Type B pancreatic cell (in vitro differentiated cells): ENCODE data around the gene POLR2J. TPM values are rescaled to one million over a fixed set of nuclear protein-coding genes. Genes with fewer than 3 reads are reported as not detected.

Source experiments
- DNase-seq: peaks from one replicate; pipeline ENCODE4 v3.0.0; 2021; ENCODE audit warnings: mixed read lengths; ENCODE audit not compliant: unreplicated experiment; ENCODE audit errors: extremely low spot score
- H3K27ac Mint-ChIP-seq: 2 replicates; pipeline ENCODE4 v1.8.0; 2021; ENCODE audit warnings: mild to moderate bottlenecking, mixed read lengths
- H3K27me3 Mint-ChIP-seq: 2 replicates; pipeline ENCODE4 v1.8.0; 2021; ENCODE audit warnings: mixed read lengths
- H3K36me3 Mint-ChIP-seq: 2 replicates; pipeline ENCODE4 v1.8.0; 2021; ENCODE audit warnings: mixed read lengths
- H3K4me1 Mint-ChIP-seq: one replicate; pipeline ENCODE4 v1.8.0; 2021; ENCODE audit warnings: mixed read lengths; ENCODE audit not compliant: unreplicated experiment
- H3K4me3 Mint-ChIP-seq: 2 replicates; pipeline ENCODE4 v1.8.0; 2021; ENCODE audit warnings: mild to moderate bottlenecking, mixed read lengths
- H3K9me3 Mint-ChIP-seq: 2 replicates; pipeline ENCODE4 v1.8.0; 2021; ENCODE audit warnings: mixed read lengths
- total RNA-seq: library from RNA; stranded (reverse); gene quantifications from 2 replicates; pipeline ENCODE4 v1.2.1, GENCODE V29; 2021; ENCODE audit warnings: low replicate concordance
- TF ChIP-seq, protein P1 (sequence below): fragments of 200-600 bp; sonication (generic); conservative IDR thresholded peaks from 2 replicates; pipeline ENCODE4 v1.5.0; 2021; ENCODE audit warnings: antibody characterized with exemption, mild to moderate bottlenecking

Gene POLR2J
- total RNA-seq, 1 donor from 2014 or later: 48.1 TPM

GRCh38 chr7:102452451-102452850, 26.3 kb downstream of the POLR2J start:
- TF ChIP-seq, protein P1, sequence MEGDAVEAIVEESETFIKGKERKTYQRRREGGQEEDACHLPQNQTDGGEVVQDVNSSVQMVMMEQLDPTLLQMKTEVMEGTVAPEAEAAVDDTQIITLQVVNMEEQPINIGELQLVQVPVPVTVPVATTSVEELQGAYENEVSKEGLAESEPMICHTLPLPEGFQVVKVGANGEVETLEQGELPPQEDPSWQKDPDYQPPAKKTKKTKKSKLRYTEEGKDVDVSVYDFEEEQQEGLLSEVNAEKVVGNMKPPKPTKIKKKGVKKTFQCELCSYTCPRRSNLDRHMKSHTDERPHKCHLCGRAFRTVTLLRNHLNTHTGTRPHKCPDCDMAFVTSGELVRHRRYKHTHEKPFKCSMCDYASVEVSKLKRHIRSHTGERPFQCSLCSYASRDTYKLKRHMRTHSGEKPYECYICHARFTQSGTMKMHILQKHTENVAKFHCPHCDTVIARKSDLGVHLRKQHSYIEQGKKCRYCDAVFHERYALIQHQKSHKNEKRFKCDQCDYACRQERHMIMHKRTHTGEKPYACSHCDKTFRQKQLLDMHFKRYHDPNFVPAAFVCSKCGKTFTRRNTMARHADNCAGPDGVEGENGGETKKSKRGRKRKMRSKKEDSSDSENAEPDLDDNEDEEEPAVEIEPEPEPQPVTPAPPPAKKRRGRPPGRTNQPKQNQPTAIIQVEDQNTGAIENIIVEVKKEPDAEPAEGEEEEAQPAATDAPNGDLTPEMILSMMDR: no peak
- H3K27me3 Mint-ChIP-seq: no peaks in the 10 kb centered on the region
- no peaks in the 10 kb centered on the region for H3K4me1 Mint-ChIP-seq
- no peak overlapping the region for H3K4me3 Mint-ChIP-seq
- H3K9me3 Mint-ChIP-seq: no peaks in the 10 kb centered on the region
- H3K27ac Mint-ChIP-seq: no peak overlapping the region
- no peaks in the 10 kb centered on the region for H3K36me3 Mint-ChIP-seq
- no peak for DNase-seq

- Mint-ChIP-seq H3K27me3 (no peaks in the 10 kb centered on the region), H3K4me3 (no peak overlapping the region), H3K27ac (no peak overlapping the region), H3K4me1 (no peaks in the 10 kb centered on the region), H3K9me3 (no peaks in the 10 kb centered on the region), H3K36me3 (no peaks in the 10 kb centered on the region)
- no peak for DNase-seq
- TF ChIP-seq, protein P1: no peak
These were observed 27.2 kb downstream of the POLR2J start for GRCh38 chr7:102451371-102452054.

GRCh38 chr7:102450242-102450641, 28.5 kb downstream of the POLR2J start:
- TF ChIP-seq, protein P1: no peak
- Mint-ChIP-seq H3K27ac (no peak overlapping the region), H3K4me1 (no peaks in the 10 kb centered on the region), H3K27me3 (no peaks in the 10 kb centered on the region), H3K4me3 (no peak overlapping the region), H3K36me3 (no peaks in the 10 kb centered on the region), H3K9me3 (no peaks in the 10 kb centered on the region)
- no peak for DNase-seq

DNA sequence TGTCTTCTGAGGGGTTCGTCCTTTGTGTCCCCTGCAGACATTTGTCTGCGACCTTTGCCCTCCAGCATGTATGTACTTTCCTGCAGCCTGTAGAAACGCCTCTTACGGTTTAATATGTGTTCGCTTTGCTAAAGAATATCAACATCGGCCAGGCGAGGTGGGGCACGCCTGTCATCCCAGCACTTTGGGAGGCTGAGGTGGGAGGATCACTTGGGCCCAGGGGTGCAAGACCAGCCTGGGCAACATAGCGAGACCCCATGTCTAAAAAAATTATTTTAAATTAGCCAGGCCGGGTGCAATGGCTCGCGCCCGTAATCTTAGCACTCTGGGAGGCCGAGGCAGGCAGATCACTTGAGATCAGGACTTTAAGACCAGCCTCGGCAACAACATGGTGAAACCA, 29.6 kb downstream of the POLR2J start:
- no peaks in the 10 kb centered on the region for H3K27me3 Mint-ChIP-seq
- no peaks in the 10 kb centered on the region for H3K9me3 Mint-ChIP-seq
- H3K4me3 Mint-ChIP-seq: no peak overlapping the region
- TF ChIP-seq, protein P1: no peak
- DNase-seq: no peak
- no peaks in the 10 kb centered on the region for H3K4me1 Mint-ChIP-seq
- no peaks in the 10 kb centered on the region for H3K36me3 Mint-ChIP-seq
- no peak overlapping the region for H3K27ac Mint-ChIP-seq

DNA sequence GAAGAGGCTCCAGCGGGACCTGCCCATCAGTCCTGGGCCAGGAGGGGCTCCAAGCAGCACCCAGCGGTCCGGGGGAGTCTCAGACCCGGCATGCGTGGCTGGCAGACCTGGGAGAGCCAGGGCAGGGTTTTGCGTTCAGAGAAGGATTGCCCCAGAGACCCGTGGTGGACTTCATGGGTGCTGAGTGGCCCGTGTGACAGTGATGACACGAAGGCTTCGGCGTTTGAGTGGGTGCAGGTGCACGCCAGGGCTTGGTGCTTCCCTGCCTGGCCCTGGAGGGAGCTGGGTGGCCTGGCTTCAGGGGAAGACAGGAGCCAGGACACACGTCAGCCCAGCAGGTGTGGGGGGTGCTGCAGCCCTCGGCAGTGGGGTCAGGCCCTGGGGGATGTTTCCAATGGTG, 31.4 kb downstream of the POLR2J start:
- Mint-ChIP-seq H3K4me3 (no peak overlapping the region), H3K4me1 (no peaks in the 10 kb centered on the region)

More for the DNA sequence above, 31.4 kb downstream of the POLR2J start:
- no peaks in the 10 kb centered on the region for H3K9me3 Mint-ChIP-seq
- no peaks in the 10 kb centered on the region for H3K27me3 Mint-ChIP-seq
- TF ChIP-seq, protein P1: no peak
- no peak overlapping the region for H3K27ac Mint-ChIP-seq
- no peak for DNase-seq
- no peaks in the 10 kb centered on the region for H3K36me3 Mint-ChIP-seq
